H54 (cell line): ENCODE data around the gene ARHGEF7.
A peak's percentile ranks its signal among the peaks of the same experiment; 100 is the strongest.

ENCODE experiments used
- DNase-seq: peaks from one replicate; pipeline ENCODE4 v3.0.0; 2011; ENCODE audit warnings: low spot score, mixed read lengths; ENCODE audit not compliant: insufficient read length
- FAIRE-seq: peaks from 3 replicates; lab custom pipeline; 2011; peaks lifted over from hg19 to GRCh38; lab: Jason Lieb, UNC
- POLR2A ChIP-seq: IDR thresholded peaks from 2 replicates; pipeline ENCODE4 v1.6.1; 2011; ENCODE audit warnings: low read depth, mild to moderate bottlenecking, low read length

ARHGEF7 gene

GRCh38 chr13:111283457-111283856 lies 168.3 kb downstream of the ARHGEF7 start:
- TF ChIP-seq POLR2A, result no peak
- FAIRE-seq, result no peak
- no peak for DNase-seq

GRCh38 chr13:111283991-111284390 lies 168.9 kb downstream of the ARHGEF7 start:
- TF ChIP-seq POLR2A, result no peak
- FAIRE-seq (no peak), DNase-seq (no peak)

DNA sequence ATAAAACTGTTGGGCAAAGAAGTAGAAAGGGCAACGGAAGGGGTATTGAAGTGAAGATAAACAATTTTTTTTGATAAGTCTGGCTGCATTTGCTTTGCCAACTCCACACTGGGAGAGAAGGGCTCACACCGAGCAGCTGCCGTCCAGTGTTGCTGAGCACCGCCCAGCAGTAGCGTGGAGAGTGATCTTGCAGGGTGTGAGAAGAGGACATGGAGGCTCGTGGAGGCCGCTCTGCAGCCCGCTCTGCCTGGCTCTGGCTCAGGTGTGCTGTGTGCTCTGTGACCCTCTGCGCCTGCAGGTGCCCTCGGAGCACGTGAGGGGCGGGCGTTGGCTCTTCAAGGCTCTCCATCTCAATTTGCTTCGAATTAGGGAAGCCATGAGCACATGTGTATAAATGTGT lies 169.5 kb downstream of the ARHGEF7 start:
- TF ChIP-seq POLR2A, result no peak
- DNase-seq (no peak), FAIRE-seq (no peak)

- no peak for DNase-seq
- no peak for TF ChIP-seq POLR2A
- FAIRE-seq, result peak; percentile 36
Measured at GRCh38 chr13:111286162-111286561, 171.1 kb downstream of the ARHGEF7 start.

GRCh38 chr13:111286749-111287148 lies 171.6 kb downstream of the ARHGEF7 start:
- FAIRE-seq, result no peak
- no peak for DNase-seq

GRCh38 chr13:111287201-111287600 lies 172.1 kb downstream of the ARHGEF7 start:
- DNase-seq (no peak), FAIRE-seq (no peak)
- no peak for TF ChIP-seq POLR2A

More at GRCh38 chr13:111286749-111287148, 171.6 kb downstream of the ARHGEF7 start:
- TF ChIP-seq POLR2A, result no peak

- no peak for FAIRE-seq
- no peak for DNase-seq
- no peak for TF ChIP-seq POLR2A
Measured at GRCh38 chr13:111288276-111288675, 173.2 kb downstream of the ARHGEF7 start.

DNA sequence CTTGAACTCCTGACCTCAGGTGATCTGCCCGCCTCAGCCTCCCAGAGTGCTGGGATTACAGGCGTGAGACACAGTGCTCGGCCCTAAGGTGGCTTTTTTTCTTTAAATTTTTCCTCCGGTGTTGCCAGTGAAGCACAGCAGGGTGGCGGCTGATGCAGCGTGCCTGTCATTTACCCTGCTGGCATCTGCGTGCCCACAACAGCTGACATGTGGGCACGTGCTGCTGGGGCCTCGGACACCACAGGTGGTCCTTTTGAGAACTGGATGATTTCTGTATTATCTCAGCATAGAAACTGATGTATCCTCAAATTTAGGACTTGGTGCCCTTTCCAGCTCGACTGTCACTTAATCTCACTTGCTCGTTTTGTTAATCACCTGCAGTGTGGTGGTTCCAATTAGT lies 174.1 kb downstream of the ARHGEF7 start:
- TF ChIP-seq POLR2A, result no peak
- FAIRE-seq, result no peak
- DNase-seq, result no peak

DNA sequence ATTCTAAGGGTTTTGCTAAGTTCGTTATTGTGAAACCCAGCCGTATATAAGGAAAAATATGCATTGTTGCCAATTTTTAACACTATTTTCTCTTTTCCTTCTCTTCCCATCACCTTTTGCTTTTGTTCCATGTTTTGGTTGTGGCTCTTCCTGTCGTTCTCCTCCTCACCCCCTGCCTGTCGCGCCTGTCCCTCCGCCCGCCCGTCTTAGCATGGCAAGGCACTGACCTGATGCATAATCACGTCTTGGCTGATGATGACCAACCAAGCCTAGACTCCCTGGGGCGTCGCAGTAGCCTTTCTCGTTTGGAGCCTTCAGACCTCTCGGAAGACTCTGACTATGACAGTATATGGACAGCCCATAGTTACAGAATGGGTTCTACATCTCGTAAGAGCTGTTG lies 176.8 kb downstream of the ARHGEF7 start:
- FAIRE-seq, result no peak
- DNase-seq, result no peak
- TF ChIP-seq POLR2A, result no peak

DNA sequence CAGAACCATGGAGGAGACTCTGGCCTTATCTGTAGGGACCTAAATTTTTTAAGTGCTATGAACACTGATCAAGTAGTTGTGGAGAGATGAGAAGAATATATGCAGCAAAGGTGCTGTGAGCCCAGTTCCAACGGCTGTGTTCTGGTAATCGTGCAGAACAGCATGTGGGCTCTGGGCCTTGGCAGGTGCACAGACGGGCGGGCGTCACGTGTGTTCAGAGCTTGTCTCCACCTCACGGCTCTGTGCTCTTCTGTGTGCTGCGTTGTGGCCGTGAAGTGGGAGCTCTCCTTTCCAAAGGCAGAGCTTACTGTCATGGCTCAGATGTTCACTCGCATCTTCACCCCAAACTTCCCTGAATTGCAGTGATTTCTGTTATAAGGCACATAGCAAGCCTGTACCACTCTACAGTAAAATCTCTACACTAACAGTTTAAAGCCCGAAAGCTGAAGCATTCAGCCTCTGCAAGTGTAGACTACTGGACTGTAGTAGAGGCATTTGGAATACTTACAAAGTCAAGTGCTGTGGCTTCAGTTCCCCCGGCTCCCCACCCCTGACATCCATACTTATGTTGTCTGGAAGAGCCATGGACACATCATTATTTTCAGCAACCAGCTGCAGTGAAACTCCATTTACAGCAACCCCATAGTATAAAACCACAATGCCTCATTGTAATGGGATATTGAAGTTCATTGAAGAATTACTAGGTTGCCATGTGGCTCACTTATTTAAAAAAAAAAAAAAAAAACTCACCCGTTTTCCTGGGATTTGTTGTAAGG lies 177.8 kb downstream of the ARHGEF7 start:
- DNase-seq, result no peak
- no peak for FAIRE-seq
- TF ChIP-seq POLR2A, result no peak

DNA sequence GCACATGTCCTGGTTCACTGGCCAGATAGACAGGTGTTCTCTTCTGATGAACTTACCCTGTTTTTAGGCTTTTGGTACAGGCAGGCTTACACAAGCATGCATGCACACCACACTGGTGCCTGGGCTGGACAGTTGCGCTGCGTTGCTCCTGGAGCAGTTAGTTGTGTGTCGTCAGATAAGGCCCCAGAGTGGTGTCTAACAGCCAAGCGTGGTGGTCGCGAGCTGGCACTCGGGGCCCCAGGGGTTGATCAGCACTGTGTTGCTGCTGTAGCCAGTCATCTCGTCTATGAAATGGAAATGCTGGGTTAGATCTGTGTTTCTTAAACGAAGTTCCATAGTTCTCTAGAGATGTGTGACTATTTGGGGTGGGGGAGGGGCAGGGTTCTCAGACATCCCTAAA lies 180.8 kb downstream of the ARHGEF7 start:
- FAIRE-seq, result no peak
- DNase-seq, result no peak
- TF ChIP-seq POLR2A, result no peak

DNA sequence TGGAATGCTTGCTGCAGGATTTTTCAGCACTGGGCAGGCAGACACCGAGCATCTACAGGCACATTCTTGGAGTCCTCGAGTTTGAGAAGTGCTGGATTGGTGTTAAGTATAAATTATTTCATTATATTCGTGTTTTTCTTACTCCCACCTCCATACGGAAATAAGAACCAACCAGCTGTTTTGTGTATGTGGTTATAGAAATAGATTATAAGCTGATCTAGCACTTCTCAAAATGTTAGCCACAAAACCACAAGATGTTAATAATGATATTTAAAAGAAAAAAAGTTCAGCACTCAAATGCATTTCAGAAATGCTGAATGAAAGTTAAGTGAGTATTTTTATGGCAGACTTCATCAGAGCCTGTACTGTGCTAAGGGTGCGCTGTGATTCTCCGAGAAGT lies 181.3 kb downstream of the ARHGEF7 start:
- no peak for TF ChIP-seq POLR2A
- FAIRE-seq, result no peak
- no peak for DNase-seq

DNA sequence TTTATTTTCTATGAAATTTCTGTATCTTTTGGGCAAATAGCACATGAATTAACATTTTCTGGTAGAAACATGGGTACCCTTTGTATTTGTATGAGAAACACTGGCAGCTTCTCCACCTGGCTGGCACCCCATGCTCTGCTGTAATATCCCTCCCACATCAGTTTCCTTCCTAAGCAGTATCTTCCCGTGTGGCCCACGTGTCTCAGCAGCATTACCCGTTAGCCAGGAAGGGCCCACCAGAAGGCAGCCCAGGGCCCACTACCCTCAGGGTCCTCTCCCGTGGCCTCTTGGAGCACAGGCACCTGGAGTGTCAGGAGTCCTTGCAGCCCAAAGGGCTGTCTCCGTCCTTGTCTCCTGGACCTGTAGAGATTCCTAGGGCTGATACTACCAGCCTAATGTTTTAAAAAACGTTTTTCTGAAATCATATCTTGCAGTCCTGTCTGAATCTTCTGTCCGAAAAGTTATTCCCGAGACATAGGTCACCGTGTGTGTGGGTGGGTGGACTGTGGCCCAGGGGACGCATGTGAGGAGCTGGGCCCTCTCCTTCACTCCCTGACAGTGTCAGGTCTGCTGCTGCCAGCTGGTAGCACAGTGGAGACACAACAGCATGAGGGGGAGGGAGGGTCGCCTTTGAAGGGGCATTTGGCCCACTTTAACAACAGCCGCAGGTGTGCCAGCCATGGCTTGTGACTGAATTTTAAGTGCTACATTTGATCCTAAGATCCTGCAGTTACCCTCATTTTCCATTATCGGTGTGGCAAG lies 183.3 kb downstream of the ARHGEF7 start:
- DNase-seq (no peak), FAIRE-seq (no peak)
- no peak for TF ChIP-seq POLR2A

DNA sequence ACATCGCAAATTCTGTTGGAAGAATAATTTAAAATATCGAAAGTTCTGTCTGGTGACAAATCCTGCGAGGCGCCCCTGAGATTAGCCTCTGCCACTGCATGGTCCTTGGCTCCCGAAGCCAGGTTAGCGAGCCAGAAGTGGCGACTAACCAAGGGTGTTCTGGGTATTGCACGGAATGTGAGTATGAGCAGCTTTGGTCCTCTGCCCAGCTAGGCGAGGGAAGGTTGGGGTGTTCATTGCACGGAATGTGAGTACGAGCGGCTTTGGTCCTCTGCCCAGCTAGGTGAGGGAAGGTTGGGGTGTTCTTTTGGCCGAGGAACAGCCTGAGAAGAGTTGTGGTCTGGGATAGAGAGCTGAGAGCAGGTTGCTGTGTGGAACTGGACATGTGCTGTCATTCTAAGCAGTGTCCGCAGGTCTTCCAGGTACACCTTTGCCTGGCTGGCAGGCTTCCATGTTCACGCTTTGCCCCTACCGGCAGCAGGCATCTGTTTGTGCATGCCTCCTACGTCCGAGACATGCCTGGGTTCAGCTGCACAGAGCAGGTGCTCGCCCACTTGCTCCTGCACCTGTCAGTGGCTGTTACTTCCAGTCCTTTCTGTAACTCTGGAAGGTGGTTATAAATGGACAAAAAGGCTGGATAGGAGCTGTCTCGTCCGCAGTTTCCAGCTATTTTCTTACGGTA lies 187.1 kb downstream of the ARHGEF7 start:
- TF ChIP-seq POLR2A, result no peak
- no peak for DNase-seq

More for the DNA sequence above, 187.1 kb downstream of the ARHGEF7 start:
- FAIRE-seq, result no peak
